Esophagus muscularis mucosa (tissue), 4 donors: ENCODE measurements around the gene LRRTM4. TPM values are rescaled to one million over a fixed set of nuclear protein-coding genes. Genes with fewer than 3 reads are reported as not detected.

ENCODE experiments used
- DNase-seq: peaks from one replicate; pipeline ENCODE4 v3.0.0-alpha.2; 2017; ENCODE audit errors: extremely low spot score
- H3K27ac ChIP-seq, 4 donors: fragments of 200-600 bp; sonication (generic); replicated peaks in 1 of 4; 1 replicate in 3 of 4; 2 replicates in 1 of 4; pipeline ENCODE4 v1.5.1; 2016 to 2019; ENCODE audit warnings: mild to moderate bottlenecking in 1 of 4
- H3K27me3 ChIP-seq, 4 donors: fragments of 200-600 bp; sonication (generic); one replicate each; pipeline versions ENCODE4 v1.5.1 to v1.6.0; 2016 to 2019
- H3K36me3 ChIP-seq, 4 donors: fragments of 200-600 bp; sonication (generic); one replicate each; pipeline ENCODE4 v1.5.1; 2016 to 2019
- H3K4me1 ChIP-seq, 4 donors: fragments of 200-600 bp; sonication (generic); one replicate each; pipeline ENCODE4 v1.5.1; 2016 to 2019
- H3K4me3 ChIP-seq, 4 donors: fragments of 200-600 bp; sonication (generic); 1 replicate in 2 of 4; 2 replicates in 2 of 4; pipeline ENCODE4 v1.5.1; 2016 to 2019; ENCODE audit warnings: mild to moderate bottlenecking in 4 of 4, moderate library complexity in 1 of 4
- H3K9me3 ChIP-seq, 4 donors: fragments of 200-600 bp; sonication (generic); 1 replicate in 3 of 4; 2 replicates in 1 of 4; pipeline ENCODE4 v1.5.1; 2016 to 2019
- CTCF ChIP-seq, 3 experiments: fragments of 200-600 bp in 2 of 3; fragments of 450-650 bp in 1 of 3; sonication (generic) in 2 of 3; IDR thresholded peaks; one replicate each; pipeline ENCODE4 v1.5.1; 2017 to 2019; ENCODE audit warnings: antibody characterized with exemption in 3 of 3, mild to moderate bottlenecking in 2 of 3, moderate library complexity in 1 of 3
- EP300 ChIP-seq: sonication (generic); formaldehyde crosslinking; IDR thresholded peaks from one replicate; pipeline ENCODE4 v1.6.1; 2017; ENCODE audit warnings: antibody characterized with exemption
- POLR2A ChIP-seq: fragments of 450-650 bp; IDR thresholded peaks from one replicate; pipeline ENCODE4 v1.6.1; 2017; ENCODE audit warnings: antibody characterized with exemption, moderate library complexity, mild to moderate bottlenecking, low read depth
- POLR2AphosphoS5 ChIP-seq, 2 donors: sonication (generic); formaldehyde crosslinking; IDR thresholded peaks; one replicate each; pipeline ENCODE4 v1.6.1; 2017; ENCODE audit warnings: antibody characterized with exemption in 2 of 2
- WGBS: methylation state at CpG from one replicate; pipeline ENCODE4 v1.1.5; 2018; 5-methylcytosine and 5-hydroxymethylcytosine counted together
- intact Hi-C: fragments of 100-400 bp; cut with DNase I; formaldehyde crosslinking; loops from one replicate; pipeline ENCODE4 v1.15.1; 2023
- total RNA-seq, 4 donors: library from RNA; depleted of rRNA; stranded (reverse); fragments of >200 nt; gene quantifications; one replicate each; pipeline versions ENCODE4 v1.1.0 to v1.2.1, GENCODE V29; 2016

LRRTM4 gene
- total RNA-seq, 4 donors from 2014 or later: 0.17 to 0.97 (median 0.41) TPM

DNA sequence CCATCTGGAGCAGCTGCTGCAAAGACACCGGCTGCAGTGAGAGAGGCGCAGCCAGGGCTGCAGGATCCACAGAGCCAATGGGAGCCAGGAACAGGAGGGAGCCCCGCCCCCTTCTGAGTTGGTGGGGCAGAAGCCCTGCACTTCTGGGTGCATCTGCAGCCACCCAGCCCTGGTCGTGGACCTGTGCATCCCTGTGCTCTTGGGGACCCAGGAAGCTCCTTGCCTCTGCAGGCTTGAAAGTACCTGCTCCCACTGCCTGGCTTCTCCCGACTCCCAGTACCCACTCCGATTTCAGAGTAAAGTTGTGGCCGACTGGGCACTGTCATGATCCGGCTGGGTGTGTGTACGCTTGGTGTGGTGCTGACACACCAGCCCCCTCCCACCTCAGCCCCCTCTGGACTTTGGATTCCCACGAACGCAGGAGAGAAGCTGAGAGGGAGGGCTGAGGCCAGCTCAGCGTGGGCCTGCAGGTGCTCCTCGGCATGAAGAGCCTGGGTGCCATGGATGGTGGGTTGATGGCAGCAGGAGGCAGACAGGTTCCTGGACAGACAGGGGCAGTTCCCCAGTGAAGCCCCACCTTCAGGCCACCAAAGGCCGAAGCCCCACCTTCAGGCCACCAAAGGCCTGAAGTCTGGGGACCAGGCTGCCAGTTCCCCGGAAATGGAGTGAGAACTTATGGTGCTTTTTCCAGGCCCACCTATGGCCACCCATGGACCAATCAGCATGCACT, 34.9 kb downstream of the LRRTM4 start:
- Histone ChIP-seq H3K4me1 (no peaks in the 10 kb centered on the region), H3K27me3 (no peaks in the 10 kb centered on the region), H3K27ac (no peak overlapping the region), H3K4me3 (no peak overlapping the region), H3K9me3 (no peaks in the 10 kb centered on the region), H3K36me3 (no peaks in the 10 kb centered on the region)
- TF ChIP-seq EP300 (no peak), POLR2A (no peak), CTCF (IDR thresholded peaks at IDR 0.05) (no peak), POLR2AphosphoS5 (IDR thresholded peaks at IDR 0.05) (no peak)
- DNase-seq: no peak
- 83% methylated on average over 15 of the region's 15 CpGs for WGBS
- intact Hi-C loops: no loop called here

- Histone ChIP-seq H3K4me1 (no peaks in the 10 kb centered on the region), H3K27me3 (no peaks in the 10 kb centered on the region), H3K9me3 (no peaks in the 10 kb centered on the region), H3K36me3 (no peaks in the 10 kb centered on the region), H3K27ac (no peak overlapping the region), H3K4me3 (no peak overlapping the region)
- DNase-seq: no peak
- intact Hi-C loops: no loop called here
- TF ChIP-seq POLR2AphosphoS5 (IDR thresholded peaks at IDR 0.05) (no peak), CTCF (IDR thresholded peaks at IDR 0.05) (no peak), POLR2A (no peak), EP300 (no peak)
These were observed 38.1 kb downstream of the LRRTM4 start for GRCh38 chr2:77484026-77484425.

GRCh38 chr2:77479895-77480294, 42.3 kb downstream of the LRRTM4 start:
- intact Hi-C loops: no loop called here
- no peaks in the 10 kb centered on the region for H3K36me3 ChIP-seq
- TF ChIP-seq CTCF (IDR thresholded peaks at IDR 0.05): no peak
- TF ChIP-seq EP300: no peak
- TF ChIP-seq POLR2AphosphoS5 (IDR thresholded peaks at IDR 0.05): no peak
- no peak for TF ChIP-seq POLR2A
- no peak overlapping the region for H3K27ac ChIP-seq
- H3K9me3 ChIP-seq: no peaks in the 10 kb centered on the region
- no peak for DNase-seq
- 73% methylated on average over 3 of the region's 3 CpGs for WGBS
- no peaks in the 10 kb centered on the region for H3K4me1 ChIP-seq
- H3K27me3 ChIP-seq: no peaks in the 10 kb centered on the region
- no peak overlapping the region for H3K4me3 ChIP-seq

- no peak for DNase-seq
- 42% methylated on average over 6 of the region's 6 CpGs for WGBS
- Histone ChIP-seq H3K36me3 (no peaks in the 10 kb centered on the region), H3K9me3 (no peaks in the 10 kb centered on the region), H3K4me1 (no peaks in the 10 kb centered on the region), H3K27me3 (no peaks in the 10 kb centered on the region), H3K27ac (no peak overlapping the region), H3K4me3 (no peak overlapping the region)
- TF ChIP-seq EP300: no peak
- TF ChIP-seq POLR2A: no peak
- TF ChIP-seq POLR2AphosphoS5 (IDR thresholded peaks at IDR 0.05): no peak
- TF ChIP-seq CTCF (IDR thresholded peaks at IDR 0.05): no peak
- intact Hi-C loops: no loop called here
These were observed 42.8 kb downstream of the LRRTM4 start for GRCh38 chr2:77479395-77479794.

GRCh38 chr2:77470096-77470495, 52.1 kb downstream of the LRRTM4 start:
- no peak for TF ChIP-seq POLR2A
- no peak for TF ChIP-seq POLR2AphosphoS5 (IDR thresholded peaks at IDR 0.05)
- no peak for TF ChIP-seq EP300
- TF ChIP-seq CTCF (IDR thresholded peaks at IDR 0.05): no peak
- 67% methylated on average over 3 of the region's 3 CpGs for WGBS
- Histone ChIP-seq H3K27me3 (no peaks in the 10 kb centered on the region), H3K9me3 (no peaks in the 10 kb centered on the region), H3K27ac (no peak overlapping the region), H3K4me1 (no peaks in the 10 kb centered on the region), H3K4me3 (no peak overlapping the region), H3K36me3 (no peaks in the 10 kb centered on the region)
- intact Hi-C loops: no loop called here
- no peak for DNase-seq
